Measurements from ENCODE around the gene ICAM5. TPM values are rescaled to one million over a fixed set of nuclear protein-coding genes. Genes with fewer than 3 reads are reported as not detected.

ICAM5 gene
- total RNA-seq, 1 experiment from 2014 or later, result 1.6 TPM

DNA sequence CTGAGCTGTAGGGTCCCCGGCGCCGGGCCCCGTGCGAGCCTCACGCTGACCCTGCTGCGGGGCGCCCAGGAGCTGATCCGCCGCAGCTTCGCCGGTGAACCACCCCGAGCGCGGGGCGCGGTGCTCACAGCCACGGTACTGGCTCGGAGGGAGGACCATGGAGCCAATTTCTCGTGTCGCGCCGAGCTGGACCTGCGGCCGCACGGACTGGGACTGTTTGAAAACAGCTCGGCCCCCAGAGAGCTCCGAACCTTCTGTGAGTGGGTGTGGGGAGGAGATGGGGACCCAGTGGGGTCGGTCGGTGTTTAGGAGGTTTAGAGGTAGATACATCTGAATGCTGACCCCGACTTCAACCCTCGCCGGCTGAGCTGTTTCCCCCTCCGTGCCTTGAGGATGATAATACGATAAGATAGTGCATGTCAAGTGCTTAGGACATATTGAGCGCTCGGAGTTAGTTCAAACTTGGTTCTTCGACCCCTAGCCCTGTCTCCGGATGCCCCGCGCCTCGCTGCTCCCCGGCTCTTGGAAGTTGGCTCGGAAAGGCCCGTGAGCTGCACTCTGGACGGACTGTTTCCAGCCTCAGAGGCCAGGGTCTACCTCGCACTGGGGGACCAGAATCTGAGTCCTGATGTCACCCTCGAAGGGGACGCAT is 1.9 kb downstream of the ICAM5 start:
- Histone ChIP-seq H3K4me1 (ENCODE audit: insufficient read depth, low read length) (no peaks in the 10 kb centered on the region; the same call in 1 of the 2 replicates), H3K23me2 (ENCODE audit: insufficient read length, low read depth, low read length, poor library complexity, severe bottlenecking) (peaks cover 47% of the 10 kb centered on the region), H3K27me3 (ENCODE audit: insufficient read depth, low read length) (peaks cover 68% of the 10 kb centered on the region), H3K79me2 (ENCODE audit: insufficient read depth, low read length) (no peaks in the 10 kb centered on the region), H3K14ac (ENCODE audit: insufficient read depth, low read length) (no peak overlapping the region), H3K23ac (ENCODE audit: insufficient read length, low read depth, low read length) (no peak overlapping the region), H3K18ac (ENCODE audit: insufficient read length, low read depth, low read length) (no peak overlapping the region), H4K8ac (replicated peaks; ENCODE audit: insufficient read length, low read depth, low read length) (no peak overlapping the region), H3K4ac (ENCODE audit: low read depth, low read length) (no peak overlapping the region), H4K5ac (ENCODE audit: insufficient read length, low read depth, low read length) (no peak overlapping the region), H4K91ac (ENCODE audit: insufficient read length, low read depth, low read length) (no peak overlapping the region), H2BK15ac (ENCODE audit: low read depth, low read length) (no peak overlapping the region), H2AK5ac (ENCODE audit: insufficient read length, low read length) (no peak overlapping the region), H2BK5ac (ENCODE audit: insufficient read length, low read length) (no peak overlapping the region), H3K9ac (ENCODE audit: extremely low read depth, insufficient read length, low read length) (no peak overlapping the region), H3K79me1 (ENCODE audit: insufficient read depth, low read depth, low read length, poor library complexity, severe bottlenecking) (no peaks in the 10 kb centered on the region), H2AFZ (ENCODE audit: low read length) (no peak overlapping the region), H3K27ac (ENCODE audit: insufficient read length, low read depth, low read length) (no peak overlapping the region), H4K20me1 (ENCODE audit: control insufficient read depth, insufficient read depth, insufficient read length) (no peaks in the 10 kb centered on the region), H2BK120ac (ENCODE audit: low read depth, low read length, poor library complexity, severe bottlenecking) (no peak overlapping the region), H3T11ph (ENCODE audit: low read length) (no peak overlapping the region), H2BK20ac (ENCODE audit: low read depth, low read length, poor library complexity, severe bottlenecking) (no peak overlapping the region), H3K4me2 (ENCODE audit: insufficient read depth, insufficient read length, low read length) (peak overlapping the region; percentile 92), H3K9me3 (ENCODE audit: control insufficient read depth, low read depth, low read length) (no peaks in the 10 kb centered on the region), H3K56ac (ENCODE audit: insufficient read length, low read depth, low read length) (no peak overlapping the region), H2BK12ac (ENCODE audit: insufficient read length, low read depth, low read length) (no peak overlapping the region)
- DNase-seq, result no peak
- Mint-ChIP-seq H3K4me1 (peaks cover 17 to 48% of the 10 kb centered on the region in 2 experiments), H3K9me3 (peaks cover 0 to 5% of the 10 kb centered on the region in 2 experiments; a peak in 3 of 5 replicates), H3K4me3 (peak overlapping the region; percentile 59 to 92), H3K27me3 (ENCODE audit: low read depth) (peaks cover 99% of the 10 kb centered on the region), H3K36me3 (ENCODE audit: insufficient read depth in 1 of 3, low read depth in 3 of 3) (no peaks in the 10 kb centered on the region; a peak in 3 of 7 replicates), H3K27ac (no peak overlapping the region; a peak in 1 of 7 replicates)
- WGBS (ENCODE audit: extremely low coverage, insufficient read length, low lambda C conversion rate), result no CpG with 5 or more reads among the region's 49 CpGs
- TF ChIP-seq, protein P1, sequence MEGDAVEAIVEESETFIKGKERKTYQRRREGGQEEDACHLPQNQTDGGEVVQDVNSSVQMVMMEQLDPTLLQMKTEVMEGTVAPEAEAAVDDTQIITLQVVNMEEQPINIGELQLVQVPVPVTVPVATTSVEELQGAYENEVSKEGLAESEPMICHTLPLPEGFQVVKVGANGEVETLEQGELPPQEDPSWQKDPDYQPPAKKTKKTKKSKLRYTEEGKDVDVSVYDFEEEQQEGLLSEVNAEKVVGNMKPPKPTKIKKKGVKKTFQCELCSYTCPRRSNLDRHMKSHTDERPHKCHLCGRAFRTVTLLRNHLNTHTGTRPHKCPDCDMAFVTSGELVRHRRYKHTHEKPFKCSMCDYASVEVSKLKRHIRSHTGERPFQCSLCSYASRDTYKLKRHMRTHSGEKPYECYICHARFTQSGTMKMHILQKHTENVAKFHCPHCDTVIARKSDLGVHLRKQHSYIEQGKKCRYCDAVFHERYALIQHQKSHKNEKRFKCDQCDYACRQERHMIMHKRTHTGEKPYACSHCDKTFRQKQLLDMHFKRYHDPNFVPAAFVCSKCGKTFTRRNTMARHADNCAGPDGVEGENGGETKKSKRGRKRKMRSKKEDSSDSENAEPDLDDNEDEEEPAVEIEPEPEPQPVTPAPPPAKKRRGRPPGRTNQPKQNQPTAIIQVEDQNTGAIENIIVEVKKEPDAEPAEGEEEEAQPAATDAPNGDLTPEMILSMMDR (conservative IDR thresholded peaks at IDR 0.05), result no peak
